HTR-8/SVneo (cell line): ENCODE data around the gene BYSL.

Source experiments
- DNase-seq: peaks from one replicate; pipeline ENCODE4 v3.0.0; 2011; ENCODE audit warnings: low spot score, mixed read lengths; ENCODE audit not compliant: insufficient read length
- FAIRE-seq: peaks from 2 replicates; lab custom pipeline; 2011; peaks lifted over from hg19 to GRCh38; lab: Jason Lieb, UNC

The BYSL gene

DNA sequence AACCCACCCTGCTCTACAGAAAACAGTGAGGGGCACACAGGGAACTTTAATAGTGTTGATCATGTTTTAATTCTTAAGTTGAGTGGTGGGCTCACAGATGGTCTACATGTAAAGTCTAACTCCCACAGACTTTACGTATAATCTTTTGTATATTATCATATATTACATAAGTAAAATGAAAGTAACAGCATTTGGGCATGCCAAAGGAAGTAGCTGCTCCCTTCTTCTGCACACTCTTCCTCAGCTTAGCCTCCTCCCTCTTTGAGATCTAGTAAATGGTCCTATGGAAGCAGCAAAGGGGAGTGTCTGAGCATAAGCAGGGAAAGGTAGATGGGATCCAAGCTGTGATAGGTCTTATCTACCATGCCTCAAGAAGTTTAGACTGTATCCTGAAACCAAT is 11.6 kb upstream of the BYSL start:
- DNase-seq, result no peak
- FAIRE-seq, result no peak

DNA sequence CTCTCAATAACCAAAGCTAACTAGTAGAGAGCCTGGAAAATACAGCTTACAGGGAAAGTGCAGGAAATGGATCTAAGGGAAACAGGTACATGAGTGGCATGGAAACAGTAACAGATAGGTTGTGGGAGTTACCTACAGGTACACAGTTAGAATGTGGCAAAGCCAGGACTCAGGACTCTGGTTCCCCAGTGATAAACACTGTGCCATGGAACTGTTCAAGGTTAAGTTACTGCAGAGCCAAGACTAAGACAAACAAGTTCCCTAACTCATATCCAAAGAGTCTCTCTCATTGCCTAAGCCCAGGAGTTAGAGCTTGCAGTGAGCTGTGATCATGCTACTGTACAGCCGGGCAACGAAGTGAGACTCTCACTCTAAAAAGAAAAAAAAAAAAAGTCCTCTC is 7.0 kb upstream of the BYSL start:
- DNase-seq (no peak), FAIRE-seq (no peak)

DNA sequence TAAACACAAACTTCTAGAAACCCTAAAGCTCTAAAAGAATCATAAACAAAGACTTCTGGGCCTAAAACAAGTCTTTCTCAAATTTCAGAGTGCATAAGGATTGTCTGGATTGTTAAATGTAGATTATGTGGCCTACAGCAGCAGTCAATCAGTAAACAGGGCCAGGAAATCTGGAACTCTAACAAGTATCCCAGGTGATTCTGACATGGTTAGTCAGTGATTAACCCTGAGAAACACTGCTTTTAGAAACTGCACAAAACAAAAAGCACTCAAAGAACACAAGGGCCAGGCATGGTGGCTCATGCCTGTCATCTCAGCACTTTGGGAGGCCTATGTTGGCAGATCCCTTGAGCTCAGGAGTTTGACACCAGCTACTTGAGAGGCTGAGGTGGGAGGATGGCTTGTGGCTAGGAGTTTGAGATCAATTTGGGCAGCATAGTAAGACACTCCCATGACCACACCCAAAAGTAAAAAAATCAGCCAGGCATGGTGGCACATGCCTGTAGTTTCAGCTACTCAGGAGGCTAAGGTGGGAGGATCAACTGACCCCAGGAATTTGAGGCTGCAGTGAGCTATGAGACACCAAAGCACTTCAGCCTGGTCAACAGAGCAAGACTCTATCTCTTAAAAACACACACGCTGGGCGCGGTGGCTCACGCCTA is 6.3 kb upstream of the BYSL start:
- DNase-seq (no peak), FAIRE-seq (no peak)

DNA sequence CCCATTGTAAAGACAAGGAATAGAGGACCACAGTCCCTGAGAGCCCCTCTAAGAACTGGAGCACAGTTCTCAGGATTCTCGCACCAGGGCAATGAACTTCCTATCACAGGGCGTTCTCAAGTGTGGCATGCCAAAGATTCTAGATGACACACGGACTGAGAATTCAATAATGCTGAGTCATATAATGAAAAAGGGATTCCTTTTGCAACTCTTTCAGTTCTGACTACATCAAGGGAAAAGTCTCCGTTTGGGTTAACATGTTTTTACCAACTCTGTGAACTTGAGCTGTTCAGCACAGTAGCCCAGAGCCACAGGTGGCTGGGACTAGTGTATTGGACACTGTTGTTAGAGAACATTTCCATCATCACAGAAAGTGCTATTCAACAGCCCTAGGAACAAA is 3.8 kb upstream of the BYSL start:
- peak; percentile 87 for DNase-seq
- no peak for FAIRE-seq

DNA sequence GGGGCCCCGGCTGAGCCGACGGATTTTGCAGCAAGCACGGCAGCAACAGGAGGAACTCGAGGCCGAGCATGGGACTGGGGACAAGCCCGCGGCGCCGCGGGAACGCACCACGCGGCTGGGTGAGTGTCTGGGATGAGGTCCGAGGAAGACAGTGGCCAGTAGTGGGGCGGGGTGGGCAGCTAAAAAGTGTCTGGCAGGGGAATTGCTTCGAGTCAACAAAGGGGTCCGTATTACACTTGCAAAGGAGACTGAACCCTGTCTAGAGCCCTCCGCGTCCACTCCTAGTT is 356 bp downstream of the BYSL start:
- no peak for FAIRE-seq

DNA sequence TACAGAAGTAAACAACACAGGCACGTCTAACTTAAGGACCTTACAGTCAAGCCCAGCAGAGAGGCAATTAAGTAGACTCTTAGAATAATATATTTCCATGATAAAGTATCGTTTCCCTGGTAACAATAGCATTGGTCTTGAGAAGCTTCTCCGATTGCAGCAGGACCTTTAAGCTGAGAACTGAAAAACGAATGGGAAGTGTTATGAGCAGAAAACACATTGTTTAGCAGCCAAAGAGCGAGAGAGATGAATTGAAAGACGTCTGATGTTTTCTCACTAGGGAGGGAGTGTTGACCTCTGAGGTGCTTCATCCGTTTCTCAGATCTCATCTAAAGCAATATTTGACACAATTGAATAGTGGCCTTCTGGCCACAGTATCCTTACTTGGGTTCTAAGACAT is 855 bp downstream of the BYSL start:
- FAIRE-seq (no peak), DNase-seq (no peak)

More for the DNA sequence above, 356 bp downstream of the BYSL start:
- DNase-seq, result no peak

DNA sequence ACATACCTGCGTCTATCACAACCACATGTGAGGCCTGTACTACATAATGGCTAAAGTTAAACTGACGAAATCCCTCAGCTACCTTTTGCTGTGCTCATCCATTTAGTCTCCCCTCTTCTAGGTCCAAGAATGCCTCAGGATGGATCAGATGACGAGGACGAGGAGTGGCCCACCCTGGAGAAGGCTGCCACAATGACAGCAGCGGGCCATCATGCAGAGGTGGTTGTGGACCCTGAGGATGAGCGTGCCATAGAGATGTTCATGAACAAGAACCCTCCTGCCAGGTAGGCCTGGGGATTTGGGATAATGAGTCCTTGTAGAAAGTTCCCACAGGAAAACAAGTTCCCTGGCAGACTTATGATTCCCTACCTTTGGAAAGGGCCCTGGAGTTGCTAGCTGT is 6.0 kb downstream of the BYSL start:
- DNase-seq, result no peak
- FAIRE-seq, result no peak

DNA sequence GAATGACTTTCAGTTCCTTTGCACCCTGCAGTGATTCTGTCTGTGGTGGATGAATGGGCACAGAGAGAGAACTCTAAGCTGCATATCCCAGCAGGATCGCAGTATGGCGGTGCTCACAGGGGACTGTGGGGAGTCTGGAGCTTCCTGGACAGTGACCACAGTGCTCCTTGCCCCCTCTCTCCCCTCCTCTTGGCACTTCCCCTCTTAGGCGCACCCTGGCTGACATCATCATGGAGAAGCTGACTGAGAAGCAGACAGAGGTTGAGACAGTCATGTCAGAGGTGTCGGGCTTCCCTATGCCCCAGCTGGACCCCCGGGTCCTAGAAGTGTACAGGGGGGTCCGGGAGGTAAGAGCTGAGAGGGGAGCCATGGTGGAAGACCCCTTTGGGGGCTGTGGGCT is 8.6 kb downstream of the BYSL start:
- FAIRE-seq (no peak), DNase-seq (no peak)

DNA sequence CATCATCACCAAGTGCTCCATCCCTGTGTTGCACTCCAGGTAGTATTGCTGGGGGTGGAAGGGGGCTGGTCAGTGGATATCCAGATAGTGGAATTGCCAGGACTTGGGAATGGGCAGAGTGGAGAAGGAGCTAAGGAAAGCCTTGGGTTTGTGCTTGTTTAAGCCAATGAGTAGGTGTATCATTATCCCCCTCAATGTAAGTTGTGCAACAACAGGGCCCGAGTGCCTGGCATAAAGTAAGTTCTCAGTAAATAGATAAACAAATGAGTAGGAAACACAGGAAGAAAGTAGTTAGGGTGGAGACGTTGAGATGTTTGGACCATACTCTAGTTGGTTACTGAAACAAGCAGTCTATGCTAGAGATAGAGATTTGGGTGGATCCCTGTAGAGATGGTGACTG is 10.5 kb downstream of the BYSL start:
- DNase-seq (no peak), FAIRE-seq (no peak)

DNA sequence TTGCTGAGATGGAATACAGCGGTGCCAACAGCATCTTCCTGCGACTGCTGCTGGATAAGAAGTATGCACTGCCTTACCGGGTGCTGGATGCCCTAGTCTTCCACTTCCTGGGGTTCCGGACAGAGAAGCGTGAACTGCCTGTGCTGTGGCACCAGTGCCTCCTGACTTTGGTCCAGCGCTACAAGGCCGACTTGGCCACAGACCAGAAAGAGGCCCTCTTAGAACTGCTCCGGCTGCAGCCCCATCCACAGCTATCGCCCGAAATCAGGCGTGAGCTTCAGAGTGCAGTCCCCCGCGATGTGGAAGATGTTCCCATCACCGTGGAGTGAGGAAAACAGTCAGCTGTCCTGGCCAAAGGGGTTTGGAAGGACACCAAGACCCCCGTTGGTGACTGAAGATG is 11.1 kb downstream of the BYSL start:
- FAIRE-seq (no peak), DNase-seq (no peak)

DNA sequence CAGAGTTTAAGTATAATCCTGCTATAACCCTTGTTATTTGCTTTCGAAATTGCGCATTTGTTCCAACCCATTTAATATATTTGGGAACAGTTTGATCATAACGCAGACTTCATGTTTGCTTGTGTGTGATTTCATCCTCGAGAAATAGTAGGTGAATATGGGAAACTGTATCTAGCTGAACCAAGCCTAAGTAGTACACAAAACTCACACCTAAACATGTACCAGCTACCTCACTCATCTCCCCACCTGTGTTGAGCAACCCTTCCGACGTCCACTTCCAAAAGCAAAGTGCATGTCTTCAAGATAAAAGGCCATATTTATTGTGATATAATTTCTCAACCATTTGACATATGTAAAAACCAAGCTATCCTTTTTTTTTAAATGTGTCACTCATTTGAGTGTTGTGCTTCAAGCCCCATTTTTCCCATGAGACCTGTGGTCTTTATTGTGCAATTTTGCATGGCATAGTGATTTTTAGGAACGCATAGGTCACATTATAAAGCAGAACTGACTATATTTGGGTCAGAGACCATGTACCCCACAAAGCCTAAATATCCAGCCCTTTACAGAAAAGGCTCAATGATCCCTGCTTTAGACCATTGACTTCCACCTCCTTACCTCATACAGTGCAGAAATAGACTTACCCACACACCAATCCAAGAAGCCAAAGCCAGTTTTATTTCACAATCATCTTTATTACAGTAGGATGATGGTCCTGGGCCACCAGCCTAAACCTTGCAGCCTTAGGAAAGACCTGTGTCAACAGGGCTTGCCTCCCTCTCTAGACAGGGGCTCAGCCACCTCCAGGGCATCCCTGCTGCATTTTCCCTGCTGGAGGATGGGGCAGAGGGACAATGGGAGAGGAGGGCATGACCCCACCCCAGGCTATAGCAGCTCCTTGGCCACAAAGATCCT is 13.2 kb downstream of the BYSL start:
- no peak for DNase-seq
- FAIRE-seq, result no peak

DNA sequence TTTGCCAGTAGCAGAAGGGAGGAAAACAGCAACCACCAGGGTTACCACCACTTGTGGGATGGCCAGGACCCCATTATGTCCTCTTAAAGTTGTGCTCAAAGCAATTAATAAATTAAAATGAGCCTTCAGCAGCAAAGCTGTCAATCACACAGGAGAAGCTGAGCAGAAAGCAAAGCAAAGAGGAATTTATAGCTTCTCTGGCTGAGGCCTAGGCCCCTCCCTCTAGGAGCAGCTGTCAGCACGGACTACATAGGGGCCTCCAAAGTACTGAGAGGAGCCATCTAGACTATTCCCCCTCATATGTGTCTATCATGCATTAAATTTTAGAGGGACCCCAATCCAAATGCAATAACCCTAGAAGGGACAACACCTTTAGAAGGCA is 13.9 kb downstream of the BYSL start:
- no peak for DNase-seq
- FAIRE-seq, result no peak

DNA sequence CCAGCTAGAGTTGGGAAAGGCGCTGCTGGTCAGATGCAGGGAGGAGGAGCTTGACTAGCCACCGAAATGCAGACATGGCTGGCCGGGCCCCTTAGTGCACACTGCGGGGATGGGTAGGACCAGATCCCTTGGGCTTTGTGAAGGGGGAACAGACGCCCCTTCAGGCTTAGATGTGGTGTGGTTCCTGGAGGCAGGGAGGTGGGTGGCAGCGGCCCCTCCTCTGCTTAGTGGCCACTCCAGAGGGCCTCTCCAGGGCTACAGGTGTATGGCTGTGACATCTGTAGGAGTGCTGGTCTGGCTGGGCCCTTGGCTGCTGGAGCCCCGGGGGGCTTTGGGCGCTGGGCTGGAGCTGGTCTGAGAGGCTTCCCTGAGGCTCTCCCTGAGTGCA is 14.4 kb downstream of the BYSL start:
- DNase-seq (no peak), FAIRE-seq (no peak)

DNA sequence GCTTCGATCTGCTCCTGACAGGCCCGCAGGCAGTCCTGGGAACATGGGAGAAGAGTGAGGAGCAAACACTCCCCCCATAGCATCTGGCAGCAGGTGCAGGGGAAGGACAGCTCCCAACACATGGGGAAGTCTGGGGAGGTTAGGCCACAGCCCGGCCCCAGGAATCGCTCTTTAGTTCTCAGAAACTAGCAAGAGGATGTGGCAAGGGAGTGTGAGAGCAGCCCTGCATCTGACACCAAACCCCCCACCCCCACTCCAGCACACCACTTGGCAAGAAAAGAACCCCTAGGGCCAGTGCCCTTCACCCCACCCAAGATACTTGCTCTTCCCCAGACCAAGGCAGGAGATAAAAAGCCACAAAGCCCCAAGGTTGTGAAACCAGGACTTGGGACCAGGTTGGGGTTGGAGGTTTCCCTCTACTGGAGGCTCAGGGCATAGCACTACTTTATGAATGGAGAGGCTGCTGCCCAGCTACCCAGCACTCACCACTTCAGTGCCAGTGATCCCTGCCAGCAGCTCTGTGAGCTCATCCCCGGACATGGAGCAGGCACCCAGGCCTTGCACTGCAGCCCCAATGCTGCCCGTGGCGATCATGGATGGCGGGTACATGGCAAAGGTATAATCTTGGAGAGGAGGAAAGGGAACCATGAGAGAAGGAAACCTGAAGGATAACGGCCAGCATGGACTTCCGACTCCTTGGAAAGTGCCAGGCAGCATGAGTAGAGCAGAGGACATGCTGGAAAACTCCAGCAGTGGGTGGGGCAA is 15.0 kb downstream of the BYSL start:
- DNase-seq (peak; percentile 81), FAIRE-seq (peak; percentile 26)

DNA sequence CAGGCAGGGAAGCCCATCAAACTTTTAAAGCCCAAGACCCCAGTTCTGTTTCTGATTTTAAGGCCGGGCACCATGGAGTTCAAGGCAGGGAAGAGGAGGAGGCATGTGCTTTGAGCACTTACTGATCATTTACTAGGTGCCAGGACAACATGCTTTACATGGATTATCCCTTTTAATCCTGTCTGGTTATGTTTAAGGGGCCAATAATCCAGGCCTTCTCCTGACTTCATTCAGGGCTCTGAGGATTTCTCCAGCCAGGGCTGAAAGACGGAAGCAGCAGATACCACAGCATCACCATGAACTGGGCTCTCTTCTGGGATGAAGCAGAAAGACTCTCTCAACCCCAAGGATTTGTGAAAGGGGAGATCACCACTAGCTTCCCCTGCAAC is 16.2 kb downstream of the BYSL start:
- FAIRE-seq (no peak), DNase-seq (no peak)

DNA sequence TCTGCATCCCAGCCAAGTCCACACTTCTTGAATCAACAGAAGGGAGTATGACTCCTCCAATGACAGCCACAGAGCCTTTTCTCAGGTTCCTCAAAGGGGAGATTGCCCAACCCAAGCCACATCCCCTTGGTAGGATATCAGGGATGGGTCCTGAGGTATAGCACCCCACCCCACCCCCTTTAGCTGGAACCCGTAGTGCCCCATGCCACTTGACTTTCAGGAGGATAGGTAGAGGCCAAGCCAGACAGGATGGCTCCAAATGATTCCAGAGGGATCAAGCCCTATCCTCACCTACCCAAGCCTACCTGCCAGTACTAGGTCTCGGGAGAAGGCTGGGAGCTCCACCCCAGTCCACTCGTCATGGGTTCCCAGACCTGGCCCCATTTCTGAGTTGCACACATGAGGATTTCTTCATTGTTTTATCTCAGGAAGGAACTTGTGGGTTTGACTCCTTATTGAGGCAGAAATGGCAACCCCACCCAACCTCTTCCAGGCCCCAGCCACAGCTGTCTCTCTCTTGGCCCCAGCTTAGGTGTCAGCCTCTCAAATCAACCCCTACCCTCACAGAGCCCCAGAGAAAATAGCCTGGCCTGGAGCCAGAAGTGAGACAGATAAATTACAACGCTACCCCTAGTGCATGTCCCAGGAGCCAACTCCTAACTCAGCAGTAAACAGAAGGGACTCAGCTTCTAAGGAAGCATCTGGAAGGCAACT is 16.7 kb downstream of the BYSL start:
- FAIRE-seq, result no peak
- DNase-seq, result no peak

DNA sequence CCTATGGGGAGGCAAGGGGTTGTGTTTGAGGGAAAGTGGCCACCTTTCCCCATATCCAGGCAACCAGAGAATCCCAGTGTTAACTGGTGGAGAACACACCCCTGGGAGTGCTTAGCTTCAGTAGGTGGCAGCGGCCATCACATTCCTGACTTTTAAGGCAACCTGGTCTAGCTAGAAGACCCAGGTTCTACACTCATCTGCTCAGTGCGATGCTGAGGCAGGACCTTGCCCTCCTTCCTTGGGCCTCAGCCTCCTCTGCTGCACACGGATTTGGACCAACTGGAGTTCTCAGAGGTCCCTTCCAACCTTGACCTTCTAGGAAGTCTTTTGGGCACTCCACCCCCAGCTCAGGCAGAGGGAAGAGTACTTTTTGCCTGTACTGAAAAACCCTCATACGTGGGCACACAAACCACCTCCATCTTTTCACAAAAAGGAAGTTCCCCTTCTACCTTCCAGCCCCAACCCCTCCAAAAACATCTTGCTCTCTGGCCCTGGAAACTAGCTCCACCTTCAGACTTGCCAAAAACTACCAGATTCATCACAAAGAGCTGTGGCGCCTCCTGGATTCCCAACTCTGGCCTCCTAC is 17.4 kb downstream of the BYSL start:
- DNase-seq, result no peak
- FAIRE-seq, result no peak

DNA sequence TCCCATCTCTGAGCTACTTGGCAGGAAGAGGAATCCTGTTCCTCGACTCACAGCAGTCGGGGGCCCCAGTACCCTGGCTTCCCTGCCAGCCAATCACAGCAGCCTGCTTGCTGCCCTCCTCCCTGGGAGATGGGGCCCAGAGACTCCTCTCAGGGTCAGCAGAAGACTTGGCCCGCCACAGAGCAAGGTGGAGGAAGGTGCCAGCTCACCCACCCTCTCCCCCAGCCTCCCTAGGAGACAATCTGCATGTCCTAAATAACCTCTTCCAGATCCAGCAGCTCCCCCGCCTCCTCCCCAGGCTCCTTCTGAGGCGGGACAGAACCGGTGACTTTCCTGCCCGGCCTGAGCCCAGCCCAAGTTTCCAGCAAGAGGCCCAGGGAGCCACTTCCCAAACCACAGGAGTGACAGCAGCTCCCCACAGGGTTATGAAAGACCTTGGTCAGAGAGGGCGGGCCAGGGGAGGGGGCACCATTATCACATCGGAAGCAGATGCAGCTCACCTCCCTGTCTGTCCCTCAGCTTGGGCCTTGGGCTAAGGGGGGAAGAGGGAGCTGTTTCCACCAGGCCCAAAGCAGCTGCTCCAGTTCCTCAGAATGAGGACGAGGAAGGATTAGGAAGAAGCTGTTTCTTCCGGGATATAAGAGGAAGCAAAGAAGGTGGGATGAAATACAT is 18.0 kb downstream of the BYSL start:
- DNase-seq, result no peak
- no peak for FAIRE-seq

DNA sequence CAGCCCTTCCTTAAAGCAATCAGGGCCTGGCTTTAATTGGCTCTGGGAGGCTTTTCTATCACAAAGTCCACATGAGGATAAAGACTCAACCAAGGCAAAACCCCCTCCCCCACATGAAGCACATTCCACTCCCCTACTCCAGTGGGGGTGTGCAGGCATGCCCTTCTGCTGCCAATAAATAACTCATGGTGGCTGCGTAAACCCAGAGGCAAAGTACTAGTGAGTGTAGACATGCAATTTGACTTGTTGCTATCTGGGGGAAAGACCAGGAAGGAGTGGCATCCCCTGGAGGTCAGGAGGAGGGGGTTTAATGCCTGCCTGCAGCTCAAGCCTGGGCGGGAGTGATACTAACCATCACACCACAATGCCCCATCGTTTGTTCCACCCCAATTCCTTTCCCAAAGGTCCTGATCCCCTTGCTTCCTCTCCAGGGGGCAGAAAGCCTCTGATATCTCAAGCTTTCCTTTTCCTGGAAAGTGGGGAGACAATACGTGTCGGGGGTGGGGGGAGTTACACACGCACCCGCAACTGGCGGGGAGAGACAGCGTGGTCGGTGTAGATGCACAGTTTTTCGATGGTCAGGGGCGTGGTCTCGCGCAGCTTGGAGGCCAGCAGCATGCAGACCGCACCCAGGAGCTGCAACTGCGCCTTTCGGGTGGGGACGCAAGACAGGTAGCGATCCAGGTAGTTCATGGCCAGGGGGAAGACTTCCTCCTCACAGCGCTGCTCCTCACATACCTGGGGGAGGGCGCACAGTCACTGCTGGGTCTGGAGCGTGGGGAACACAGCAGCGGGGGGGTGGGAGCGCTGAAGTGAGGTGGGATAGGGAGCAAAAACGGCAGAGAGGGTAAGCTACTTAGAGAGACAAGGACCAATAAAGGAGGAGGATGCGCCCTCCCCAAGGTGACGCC is 18.8 kb downstream of the BYSL start:
- no peak for DNase-seq
- no peak for FAIRE-seq
